Thyroid gland (tissue), 4 donors: ENCODE measurements around the gene SNX21. TPM values are rescaled to one million over a fixed set of nuclear protein-coding genes. Genes with fewer than 3 reads are reported as not detected.

ENCODE experiments used
- DNase-seq, 2 donors: peaks; one replicate each; pipeline ENCODE4 v3.0.0-alpha.2; 2019
- H3K27ac ChIP-seq, 3 donors: fragments of 200-600 bp; sonication (generic); 1 replicate in 2 of 3; 2 replicates in 1 of 3; pipeline ENCODE4 v1.5.1; 2016 to 2019; ENCODE audit warnings: mild to moderate bottlenecking in 1 of 3, moderate library complexity in 1 of 3
- H3K27me3 ChIP-seq: fragments of 200-600 bp; sonication (generic); one replicate; pipeline ENCODE4 v1.5.1; 2019
- H3K36me3 ChIP-seq, 2 donors: fragments of 200-600 bp; sonication (generic); one replicate each; pipeline ENCODE4 v1.5.1; 2016 to 2019
- H3K4me1 ChIP-seq, 2 donors: fragments of 200-600 bp; sonication (generic); one replicate each; pipeline ENCODE4 v1.5.1; 2017 to 2019
- H3K4me3 ChIP-seq, 3 donors: fragments of 200-600 bp; sonication (generic); replicated peaks in 1 of 3; 1 replicate in 2 of 3; 2 replicates in 1 of 3; pipeline ENCODE4 v1.5.1; 2016; ENCODE audit warnings: mild to moderate bottlenecking in 1 of 3
- H3K9me3 ChIP-seq: fragments of 200-600 bp; sonication (generic); one replicate; pipeline ENCODE4 v1.5.1; 2017
- POLR2A ChIP-seq, 2 donors: fragments of 450-650 bp; IDR thresholded peaks; one replicate each; pipeline ENCODE4 v1.6.1; 2017; ENCODE audit warnings: antibody characterized with exemption in 2 of 2, mild to moderate bottlenecking in 2 of 2, moderate library complexity in 1 of 2
- WGBS, 2 donors: methylation state at CpG; one replicate each; pipeline ENCODE4 v1.1.5; 2017; 5-methylcytosine and 5-hydroxymethylcytosine counted together
- intact Hi-C: fragments of 100-400 bp; cut with DNase I; formaldehyde crosslinking; loops from one replicate; pipeline ENCODE4 v1.15.1; 2023
- total RNA-seq, 4 donors: library from RNA; depleted of rRNA; stranded (reverse); fragments of >200 nt; gene quantifications; one replicate each; pipeline ENCODE4 v1.2.3, GENCODE V29; 2016
- TF ChIP-seq, protein P1 (sequence below), 6 experiments: fragments of 200-600 bp in 3 of 6; fragments of 450-650 bp in 3 of 6; sonication (generic) in 3 of 6; IDR thresholded peaks; one replicate each; pipeline ENCODE4 v1.5.1; 2016 to 2019; ENCODE audit warnings: antibody characterized with exemption in 6 of 6, mild to moderate bottlenecking in 2 of 6, inconsistent platforms in 1 of 6, moderate library complexity in 1 of 6

The SNX21 gene
- total RNA-seq, 4 donors from 2014 or later = 41.5 to 54.9 (median 48.8) TPM

DNA sequence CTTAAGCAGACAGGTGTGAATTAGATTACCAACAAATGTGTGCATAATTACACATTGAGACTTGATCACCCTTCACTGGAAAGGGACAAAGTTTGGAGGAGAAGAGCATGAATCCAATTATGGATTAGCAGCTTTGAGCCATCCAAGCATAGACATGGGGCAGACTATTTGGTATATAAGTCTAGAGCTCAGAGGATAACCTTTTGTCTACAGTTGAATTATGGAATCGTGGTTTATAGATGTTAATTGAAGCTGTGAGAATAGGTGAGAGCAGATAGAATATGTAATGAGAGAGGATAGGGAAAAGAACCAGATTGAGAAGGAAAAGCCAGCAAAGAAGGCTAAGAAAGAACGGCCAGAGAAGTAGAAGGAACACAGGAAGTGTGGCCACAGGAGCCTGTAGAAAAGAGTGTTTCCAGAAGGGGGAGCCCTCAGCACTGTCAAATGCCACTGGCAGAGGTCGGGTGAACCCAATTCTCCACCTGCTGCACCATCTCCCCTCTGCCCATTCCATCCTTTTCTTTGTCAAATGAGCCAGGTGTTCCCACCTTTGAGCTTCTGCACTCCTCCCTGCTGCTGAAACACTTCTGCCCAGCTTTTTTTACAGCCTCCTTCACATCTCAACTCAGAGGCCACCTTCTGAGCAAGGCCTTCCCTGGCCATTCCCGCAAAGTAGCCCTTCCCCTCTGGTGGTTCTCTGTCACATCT lies 34.5 kb upstream of the SNX21 start:
- intact Hi-C loops = no loop called here
- WGBS, 2 donors = 39 to 43% methylated on average over 4 of the region's 4 CpGs
- peaks cover 43 to 55% of the 10 kb centered on the region in 2 donors for H3K36me3 ChIP-seq

DNA sequence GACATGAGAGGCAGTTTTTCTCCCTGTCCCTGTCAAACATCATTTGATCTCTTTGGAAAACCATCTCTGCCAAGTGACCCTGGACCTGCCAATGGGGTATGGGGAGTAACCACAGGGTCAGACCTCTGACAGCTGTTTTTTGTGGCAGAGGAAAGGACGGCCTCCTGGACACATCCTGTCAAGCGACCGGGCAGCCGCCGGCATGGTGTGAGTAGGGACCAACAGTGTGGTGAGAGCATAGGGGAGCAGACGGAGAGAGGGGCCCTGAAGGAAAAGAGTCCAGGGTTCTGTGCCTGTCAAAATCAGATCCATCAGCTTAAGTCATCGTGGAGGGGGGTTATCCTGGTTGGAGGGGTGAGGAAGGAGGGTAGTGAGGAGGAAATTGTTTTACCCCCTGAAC lies 31.7 kb upstream of the SNX21 start:
- H3K27me3 ChIP-seq = no peaks in the 10 kb centered on the region
- no peaks in the 10 kb centered on the region for H3K9me3 ChIP-seq
- WGBS, 2 donors = 89 to 92% methylated on average over 7 of the region's 7 CpGs
- TF ChIP-seq, protein P1, sequence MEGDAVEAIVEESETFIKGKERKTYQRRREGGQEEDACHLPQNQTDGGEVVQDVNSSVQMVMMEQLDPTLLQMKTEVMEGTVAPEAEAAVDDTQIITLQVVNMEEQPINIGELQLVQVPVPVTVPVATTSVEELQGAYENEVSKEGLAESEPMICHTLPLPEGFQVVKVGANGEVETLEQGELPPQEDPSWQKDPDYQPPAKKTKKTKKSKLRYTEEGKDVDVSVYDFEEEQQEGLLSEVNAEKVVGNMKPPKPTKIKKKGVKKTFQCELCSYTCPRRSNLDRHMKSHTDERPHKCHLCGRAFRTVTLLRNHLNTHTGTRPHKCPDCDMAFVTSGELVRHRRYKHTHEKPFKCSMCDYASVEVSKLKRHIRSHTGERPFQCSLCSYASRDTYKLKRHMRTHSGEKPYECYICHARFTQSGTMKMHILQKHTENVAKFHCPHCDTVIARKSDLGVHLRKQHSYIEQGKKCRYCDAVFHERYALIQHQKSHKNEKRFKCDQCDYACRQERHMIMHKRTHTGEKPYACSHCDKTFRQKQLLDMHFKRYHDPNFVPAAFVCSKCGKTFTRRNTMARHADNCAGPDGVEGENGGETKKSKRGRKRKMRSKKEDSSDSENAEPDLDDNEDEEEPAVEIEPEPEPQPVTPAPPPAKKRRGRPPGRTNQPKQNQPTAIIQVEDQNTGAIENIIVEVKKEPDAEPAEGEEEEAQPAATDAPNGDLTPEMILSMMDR (IDR thresholded peaks at IDR 0.05) = no peak
- no peaks in the 10 kb centered on the region for H3K4me1 ChIP-seq
- peaks cover 43 to 49% of the 10 kb centered on the region in 2 donors for H3K36me3 ChIP-seq
- DNase-seq = no peak
- intact Hi-C loops = no loop called here
- H3K27ac ChIP-seq = no peak overlapping the region
- no peak overlapping the region for H3K4me3 ChIP-seq

More for the DNA sequence above, 34.5 kb upstream of the SNX21 start:
- Histone ChIP-seq H3K27me3 (no peaks in the 10 kb centered on the region), H3K4me3 (no peak overlapping the region), H3K4me1 (no peaks in the 10 kb centered on the region), H3K9me3 (no peaks in the 10 kb centered on the region), H3K27ac (no peak overlapping the region)
- TF ChIP-seq, protein P1 (IDR thresholded peaks at IDR 0.05) = peak in 5 of 6 experiments; percentile 27 to 67 (median 61)
- no peak for TF ChIP-seq POLR2A (IDR thresholded peaks at IDR 0.05)
- peak; percentile 49 to 56 for DNase-seq

DNA sequence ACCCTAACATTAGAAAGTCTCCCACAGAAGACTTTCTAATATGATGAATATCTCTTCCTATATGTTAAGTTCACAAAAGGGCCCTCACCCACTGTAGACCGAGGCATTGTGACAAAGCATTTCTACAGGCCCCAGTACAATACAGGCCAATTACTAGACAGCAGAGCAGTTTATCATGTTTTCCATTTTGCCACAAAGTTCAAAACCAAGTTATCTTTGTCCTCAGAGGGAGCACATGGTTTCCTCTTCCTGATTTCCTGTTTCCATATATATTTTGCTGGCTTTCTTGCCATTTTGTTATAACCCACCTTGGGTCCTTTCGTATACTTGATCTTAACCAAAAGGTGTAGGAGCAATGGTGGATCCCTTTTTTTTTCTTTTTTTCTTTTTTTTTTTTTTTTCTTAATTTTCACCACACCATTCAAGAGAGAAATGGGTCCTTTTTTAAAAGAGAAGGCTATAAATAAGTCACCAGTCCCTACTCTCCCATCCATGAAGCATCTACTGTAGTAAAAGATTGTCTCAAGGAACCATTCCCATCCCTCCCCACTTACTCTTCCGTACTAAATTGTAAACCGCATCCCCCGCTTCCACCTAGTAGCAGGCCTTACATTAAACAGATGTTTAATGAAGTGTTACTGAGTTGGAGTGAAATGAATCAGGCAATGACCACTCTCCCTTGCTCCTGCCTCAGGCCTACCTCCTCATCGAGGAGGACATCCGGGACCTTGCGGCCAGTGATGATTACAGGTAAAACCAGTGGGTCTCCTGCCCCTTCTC lies 23.2 kb upstream of the SNX21 start:
- Histone ChIP-seq H3K4me1 (peaks cover 4 to 5% of the 10 kb centered on the region in 2 donors), H3K4me3 (no peak overlapping the region), H3K27me3 (no peaks in the 10 kb centered on the region), H3K27ac (no peak overlapping the region), H3K9me3 (no peaks in the 10 kb centered on the region), H3K36me3 (peaks cover 43 to 45% of the 10 kb centered on the region in 2 donors)
- intact Hi-C loops = loop anchor here (10.0 kb wide), 1 partner anchor 124 kb away; the partner anchor contains the start of gene PCIF1
- DNase-seq = no peak
- WGBS, 2 donors = 92 to 93% methylated on average over 8 of the region's 8 CpGs
- no peak for TF ChIP-seq POLR2A (IDR thresholded peaks at IDR 0.05)
- TF ChIP-seq, protein P1 (IDR thresholded peaks at IDR 0.05) = no peak

DNA sequence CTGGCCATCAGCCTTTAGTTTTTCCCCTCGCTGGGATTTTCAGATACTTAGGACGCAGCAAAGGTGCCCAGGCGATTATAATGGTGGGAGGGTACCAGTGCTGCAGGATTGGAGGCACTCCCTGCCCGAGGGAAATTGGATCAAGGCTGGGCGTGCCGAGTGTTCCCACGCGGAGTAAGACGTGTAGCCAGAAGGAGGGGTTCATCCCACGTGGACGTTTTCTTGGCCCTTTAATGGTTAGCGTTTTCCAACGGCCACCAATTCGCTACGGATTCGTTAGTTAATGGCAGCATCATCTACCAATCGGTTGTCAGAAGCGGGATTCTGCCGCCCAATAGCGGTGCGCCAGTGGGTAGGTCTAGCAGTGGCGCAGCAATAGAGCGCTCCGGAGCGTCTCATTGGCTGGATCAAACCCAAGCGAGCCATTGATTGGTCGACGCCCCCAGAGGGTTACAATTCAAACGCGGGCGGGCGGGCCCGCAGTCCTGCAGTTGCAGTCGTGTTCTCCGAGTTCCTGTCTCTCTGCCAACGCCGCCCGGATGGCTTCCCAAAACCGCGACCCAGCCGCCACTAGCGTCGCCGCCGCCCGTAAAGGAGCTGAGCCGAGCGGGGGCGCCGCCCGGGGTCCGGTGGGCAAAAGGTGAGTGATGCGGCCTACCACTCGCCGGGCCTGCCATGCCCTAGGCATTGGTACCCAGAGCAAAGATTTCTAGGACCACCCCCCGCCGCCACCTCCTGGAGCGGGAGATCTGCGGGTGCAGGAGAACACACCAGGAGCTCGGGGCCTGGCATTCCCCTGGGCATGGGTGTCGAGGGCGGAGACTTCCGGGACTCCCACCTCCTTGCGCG lies 21.2 kb upstream of the SNX21 start, which contains the start of gene UBE2C:
UBE2C (plus strand) TSS at position 488 of the 849 bp plus-strand sequence; CDS start at position 540, 52 bp downstream.
- H3K9me3 ChIP-seq = no peaks in the 10 kb centered on the region
- peak; percentile 98 for DNase-seq
- H3K27me3 ChIP-seq = no peaks in the 10 kb centered on the region
- intact Hi-C loops = loop anchor here (10.0 kb wide), 1 partner anchor 122 kb away; the partner anchor contains the start of gene PCIF1
- H3K27ac ChIP-seq = no peak within 1 kb of the TSS
- peak within 1 kb of the TSS in 2 of 3 donors; percentile 37 to 38 for H3K4me3 ChIP-seq
- peaks cover 27 to 37% of the 10 kb centered on the region in 2 donors for H3K36me3 ChIP-seq
- TF ChIP-seq, protein P1 (IDR thresholded peaks at IDR 0.05) = no peak
- TF ChIP-seq POLR2A (IDR thresholded peaks at IDR 0.05) = no peak
- H3K4me1 ChIP-seq = peaks cover 4 to 5% of the 10 kb centered on the region in 2 donors
- WGBS, 2 donors = 1% methylated on average over 48 to 53 of the region's 65 CpGs
